ENCODE results near the gene SDHAF4.

DNA sequence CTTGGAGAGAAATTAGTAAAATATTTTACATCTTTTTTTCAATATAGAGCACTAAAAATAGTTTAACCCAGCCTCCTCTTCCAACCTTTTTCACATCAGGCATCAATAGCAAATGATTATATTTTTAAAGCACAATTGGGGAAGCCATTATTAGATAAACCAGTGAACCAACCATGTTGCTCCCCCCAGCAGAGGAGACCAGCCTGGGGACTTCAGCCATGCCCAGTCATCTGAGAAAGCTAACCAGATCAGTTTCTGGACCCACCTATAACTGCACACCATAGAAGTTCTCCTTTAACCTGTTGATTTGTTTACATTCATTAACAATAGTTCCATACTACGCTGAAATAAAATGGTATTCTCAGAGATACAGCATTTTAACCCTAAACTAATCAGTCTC is 13.8 kb upstream of the SDHAF4 start:
- TF ChIP-seq, protein P1, sequence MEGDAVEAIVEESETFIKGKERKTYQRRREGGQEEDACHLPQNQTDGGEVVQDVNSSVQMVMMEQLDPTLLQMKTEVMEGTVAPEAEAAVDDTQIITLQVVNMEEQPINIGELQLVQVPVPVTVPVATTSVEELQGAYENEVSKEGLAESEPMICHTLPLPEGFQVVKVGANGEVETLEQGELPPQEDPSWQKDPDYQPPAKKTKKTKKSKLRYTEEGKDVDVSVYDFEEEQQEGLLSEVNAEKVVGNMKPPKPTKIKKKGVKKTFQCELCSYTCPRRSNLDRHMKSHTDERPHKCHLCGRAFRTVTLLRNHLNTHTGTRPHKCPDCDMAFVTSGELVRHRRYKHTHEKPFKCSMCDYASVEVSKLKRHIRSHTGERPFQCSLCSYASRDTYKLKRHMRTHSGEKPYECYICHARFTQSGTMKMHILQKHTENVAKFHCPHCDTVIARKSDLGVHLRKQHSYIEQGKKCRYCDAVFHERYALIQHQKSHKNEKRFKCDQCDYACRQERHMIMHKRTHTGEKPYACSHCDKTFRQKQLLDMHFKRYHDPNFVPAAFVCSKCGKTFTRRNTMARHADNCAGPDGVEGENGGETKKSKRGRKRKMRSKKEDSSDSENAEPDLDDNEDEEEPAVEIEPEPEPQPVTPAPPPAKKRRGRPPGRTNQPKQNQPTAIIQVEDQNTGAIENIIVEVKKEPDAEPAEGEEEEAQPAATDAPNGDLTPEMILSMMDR (IDR thresholded peaks at IDR 0.05 in 4 of 5, conservative IDR thresholded peaks at IDR 0.05 in 1 of 5) = no peak
- TF ChIP-seq POLR2A (IDR thresholded peaks at IDR 0.05) = no peak
